DOHH2 (cell line): ENCODE measurements around the gene GPRC5B.

Source experiments
- EZH2phosphoT487 ChIP-seq: fragments of 200-600 bp; sonication (generic); IDR thresholded peaks from 2 replicates; pipeline ENCODE4 v1.6.1; 2017; ENCODE audit warnings: borderline replicate concordance, mild to moderate bottlenecking, antibody characterized with exemption, low read length, moderate library complexity, mixed read lengths
- TF ChIP-seq, protein P1 (sequence below): fragments of 200-600 bp; sonication (generic); IDR thresholded peaks from one replicate; pipeline ENCODE4 v1.5.1; 2014; ENCODE audit warnings: antibody characterized with exemption, mild to moderate bottlenecking, low read depth, low read length; ENCODE audit not compliant: poor library complexity, severe bottlenecking

DNA sequence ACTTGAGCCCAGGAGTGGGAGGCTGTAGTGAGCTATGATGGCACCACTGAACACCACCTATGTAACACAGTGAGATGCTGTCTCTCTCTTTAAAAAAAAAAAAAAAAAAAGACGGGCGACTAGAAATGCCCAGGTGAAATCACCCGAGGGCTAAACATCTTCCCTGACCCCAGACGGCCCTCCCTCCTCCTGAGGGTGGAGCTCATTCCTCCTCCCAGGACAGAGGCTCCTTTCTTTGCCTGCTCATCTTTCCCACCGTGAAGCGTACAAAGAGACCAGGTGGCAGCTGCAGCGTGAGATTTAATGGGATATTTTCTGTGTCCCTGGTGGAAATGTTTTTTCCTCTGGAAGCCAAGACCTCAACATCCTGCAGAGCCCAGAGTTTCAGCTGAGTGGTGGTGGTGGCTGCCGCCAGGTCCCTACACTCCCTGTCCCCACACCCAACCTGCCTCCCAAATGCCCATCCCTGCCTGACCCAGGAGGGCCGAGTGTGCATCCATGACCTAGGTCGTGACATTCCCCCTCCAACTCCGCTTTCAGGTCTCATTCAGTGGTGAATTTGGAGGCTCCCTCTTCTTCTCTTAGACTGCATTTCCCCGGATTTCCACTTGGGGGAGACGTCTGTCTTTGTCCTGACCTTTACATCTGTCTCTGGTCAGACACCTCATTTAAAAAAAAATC, 14.4 kb upstream of the GPRC5B start:
- TF ChIP-seq, protein P1, sequence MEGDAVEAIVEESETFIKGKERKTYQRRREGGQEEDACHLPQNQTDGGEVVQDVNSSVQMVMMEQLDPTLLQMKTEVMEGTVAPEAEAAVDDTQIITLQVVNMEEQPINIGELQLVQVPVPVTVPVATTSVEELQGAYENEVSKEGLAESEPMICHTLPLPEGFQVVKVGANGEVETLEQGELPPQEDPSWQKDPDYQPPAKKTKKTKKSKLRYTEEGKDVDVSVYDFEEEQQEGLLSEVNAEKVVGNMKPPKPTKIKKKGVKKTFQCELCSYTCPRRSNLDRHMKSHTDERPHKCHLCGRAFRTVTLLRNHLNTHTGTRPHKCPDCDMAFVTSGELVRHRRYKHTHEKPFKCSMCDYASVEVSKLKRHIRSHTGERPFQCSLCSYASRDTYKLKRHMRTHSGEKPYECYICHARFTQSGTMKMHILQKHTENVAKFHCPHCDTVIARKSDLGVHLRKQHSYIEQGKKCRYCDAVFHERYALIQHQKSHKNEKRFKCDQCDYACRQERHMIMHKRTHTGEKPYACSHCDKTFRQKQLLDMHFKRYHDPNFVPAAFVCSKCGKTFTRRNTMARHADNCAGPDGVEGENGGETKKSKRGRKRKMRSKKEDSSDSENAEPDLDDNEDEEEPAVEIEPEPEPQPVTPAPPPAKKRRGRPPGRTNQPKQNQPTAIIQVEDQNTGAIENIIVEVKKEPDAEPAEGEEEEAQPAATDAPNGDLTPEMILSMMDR = peak; percentile 75
- no peak for TF ChIP-seq EZH2phosphoT487
